Astrocyte (in vitro differentiated cells and primary cell): Measurements from ENCODE around the gene STON2. TPM values are rescaled to one million over a fixed set of nuclear protein-coding genes. Genes with fewer than 3 reads are reported as not detected.

Experiments
- DNase-seq: peaks from one replicate; pipeline ENCODE4 v3.0.0-alpha.2; 2010; ENCODE audit warnings: low read depth
- FAIRE-seq: peaks from 2 replicates; lab custom pipeline; 2011; peaks lifted over from hg19 to GRCh38; lab: Jason Lieb, UNC
- H2AFZ ChIP-seq: 2 replicates; pipeline ENCODE4 v1.6.0; 2012; ENCODE audit warnings: low read depth, low read length, inconsistent platforms
- H3K27ac ChIP-seq: 2 replicates; pipeline ENCODE4 v1.5.1; 2011; ENCODE audit warnings: low read depth, low read length, inconsistent platforms
- H3K27me3 ChIP-seq: 2 replicates; pipeline ENCODE4 v1.6.0; 2011; ENCODE audit warnings: low read length, inconsistent platforms; ENCODE audit not compliant: insufficient read depth
- H3K36me3 ChIP-seq: 2 replicates; pipeline ENCODE4 v1.5.1; 2011; ENCODE audit warnings: low read length, inconsistent platforms; ENCODE audit not compliant: insufficient read depth
- H3K4me1 ChIP-seq: 2 replicates; pipeline ENCODE4 v1.5.1; 2011; ENCODE audit warnings: low read length, inconsistent platforms; ENCODE audit not compliant: insufficient read depth
- H3K4me2 ChIP-seq: 2 replicates; pipeline ENCODE4 v1.6.0; 2012; ENCODE audit warnings: low read length, inconsistent platforms
- H3K4me3 ChIP-seq: 2 replicates; pipeline ENCODE4 v1.5.1; 2011; ENCODE audit warnings: low read depth, mild to moderate bottlenecking, low read length, inconsistent platforms; ENCODE audit not compliant: insufficient read depth
- H3K79me2 ChIP-seq: 2 replicates; pipeline ENCODE4 v1.6.0; 2012; ENCODE audit warnings: mild to moderate bottlenecking, low read length, inconsistent platforms; ENCODE audit not compliant: insufficient read depth
- H3K9ac ChIP-seq: 2 replicates; pipeline ENCODE4 v1.6.0; 2012; ENCODE audit warnings: mild to moderate bottlenecking, low read length, inconsistent platforms
- H3K9me3 ChIP-seq: 2 replicates; pipeline ENCODE4 v1.5.1; 2012; ENCODE audit warnings: low read depth, mild to moderate bottlenecking, low read length, inconsistent platforms; ENCODE audit not compliant: insufficient read depth
- H4K20me1 ChIP-seq: 2 replicates; pipeline ENCODE4 v1.6.0; 2012; ENCODE audit warnings: low read length, inconsistent platforms; ENCODE audit not compliant: insufficient read depth
- H3K27ac Mint-ChIP-seq: one replicate; pipeline ENCODE4 v1.8.0; 2021; ENCODE audit warnings: mild to moderate bottlenecking, mixed read lengths; ENCODE audit not compliant: unreplicated experiment
- H3K27me3 Mint-ChIP-seq: one replicate; pipeline ENCODE4 v1.8.0; 2021; ENCODE audit warnings: low read depth, mixed read lengths; ENCODE audit not compliant: unreplicated experiment
- H3K36me3 Mint-ChIP-seq: one replicate; pipeline ENCODE4 v1.8.0; 2021; ENCODE audit warnings: low read depth, mixed read lengths; ENCODE audit not compliant: unreplicated experiment
- H3K4me1 Mint-ChIP-seq: one replicate; pipeline ENCODE4 v1.8.0; 2021; ENCODE audit warnings: low read depth, mixed read lengths; ENCODE audit not compliant: unreplicated experiment
- H3K4me3 Mint-ChIP-seq: one replicate; pipeline ENCODE4 v1.8.0; 2021; ENCODE audit warnings: mild to moderate bottlenecking, moderate library complexity, mixed read lengths; ENCODE audit not compliant: unreplicated experiment
- H3K9me3 Mint-ChIP-seq: one replicate; pipeline ENCODE4 v1.8.0; 2021; ENCODE audit warnings: mild to moderate bottlenecking, mixed read lengths; ENCODE audit not compliant: unreplicated experiment
- CTCF ChIP-seq: IDR thresholded peaks from 2 replicates; pipeline ENCODE4 v1.5.1; 2011; ENCODE audit warnings: low read depth, mild to moderate bottlenecking, inconsistent platforms, low read length, moderate library complexity; ENCODE audit not compliant: insufficient read depth
- EZH2 ChIP-seq: IDR thresholded peaks from 2 replicates; pipeline ENCODE4 v1.6.1; 2012; ENCODE audit warnings: mild to moderate bottlenecking, low read length, inconsistent platforms; ENCODE audit not compliant: insufficient read depth
- total RNA-seq: library from RNA; stranded (reverse); gene quantifications from 2 replicates; pipeline ENCODE4 v1.2.1, GENCODE V29; 2021

The STON2 gene
- total RNA-seq, 1 donor from 2014 or later: 52.9 TPM

- peak overlapping the region; percentile 3 for H3K27ac Mint-ChIP-seq
- Histone ChIP-seq H3K27ac (no peak overlapping the region), H3K9ac (no peak overlapping the region), H2AFZ (no peak overlapping the region), H3K4me2 (no peak overlapping the region), H3K79me2 (peaks cover 25% of the 10 kb centered on the region), H3K9me3 (no peaks in the 10 kb centered on the region), H3K4me1 (peaks cover 3% of the 10 kb centered on the region), H3K36me3 (no peaks in the 10 kb centered on the region), H4K20me1 (no peaks in the 10 kb centered on the region), H3K27me3 (no peaks in the 10 kb centered on the region), H3K4me3 (no peak overlapping the region)
- TF ChIP-seq EZH2 (no peak), CTCF (no peak)
- no peaks in the 10 kb centered on the region for H3K27me3 Mint-ChIP-seq
- FAIRE-seq: no peak
- no peaks in the 10 kb centered on the region for H3K36me3 Mint-ChIP-seq
- H3K9me3 Mint-ChIP-seq: no peaks in the 10 kb centered on the region
- DNase-seq: no peak
- peaks cover 17% of the 10 kb centered on the region for H3K4me1 Mint-ChIP-seq
- no peak overlapping the region for H3K4me3 Mint-ChIP-seq
These were observed 177.4 kb downstream of the STON2 start for GRCh38 chr14:81222691-81223090.

- TF ChIP-seq CTCF: no peak
- no peak for TF ChIP-seq EZH2
- peaks cover 3% of the 10 kb centered on the region for H3K4me1 ChIP-seq
- no peaks in the 10 kb centered on the region for H3K9me3 ChIP-seq
- no peaks in the 10 kb centered on the region for H3K27me3 ChIP-seq
- H3K9ac ChIP-seq: no peak overlapping the region
- peak overlapping the region; percentile 77 for H3K4me3 ChIP-seq
- peaks cover 31% of the 10 kb centered on the region for H3K79me2 ChIP-seq
- H3K36me3 ChIP-seq: no peaks in the 10 kb centered on the region
- H3K4me2 ChIP-seq: peak overlapping the region; percentile 97
- Mint-ChIP-seq H3K4me3 (peak overlapping the region; percentile 88), H3K36me3 (no peaks in the 10 kb centered on the region), H3K27ac (peak overlapping the region; percentile 99), H3K27me3 (no peaks in the 10 kb centered on the region), H3K9me3 (no peaks in the 10 kb centered on the region), H3K4me1 (peaks cover 17% of the 10 kb centered on the region)
- no peak for FAIRE-seq
- no peaks in the 10 kb centered on the region for H4K20me1 ChIP-seq
- no peak for DNase-seq
- H2AFZ ChIP-seq: peak overlapping the region; percentile 99
- no peak overlapping the region for H3K27ac ChIP-seq
These were observed 178.0 kb downstream of the STON2 start for GRCh38 chr14:81222126-81222525.

- H3K79me2 ChIP-seq: peaks cover 36% of the 10 kb centered on the region
- TF ChIP-seq CTCF (no peak), EZH2 (no peak)
- H3K27ac ChIP-seq: peak overlapping the region; percentile 100
- no peaks in the 10 kb centered on the region for H3K36me3 Mint-ChIP-seq
- peak overlapping the region; percentile 97 for H3K9ac ChIP-seq
- H3K4me1 ChIP-seq: peaks cover 3% of the 10 kb centered on the region
- no peak for FAIRE-seq
- H3K4me3 ChIP-seq: peak overlapping the region; percentile 77
- H3K9me3 ChIP-seq: no peaks in the 10 kb centered on the region
- H3K27ac Mint-ChIP-seq: peak overlapping the region; percentile 99
- DNase-seq: no peak
- H3K27me3 Mint-ChIP-seq: no peaks in the 10 kb centered on the region
- H3K9me3 Mint-ChIP-seq: no peaks in the 10 kb centered on the region
- peaks cover 17% of the 10 kb centered on the region for H3K4me1 Mint-ChIP-seq
- peak overlapping the region; percentile 88 for H3K4me3 Mint-ChIP-seq
- peaks cover 4% of the 10 kb centered on the region for H4K20me1 ChIP-seq
- H3K27me3 ChIP-seq: no peaks in the 10 kb centered on the region
- H3K4me2 ChIP-seq: peak overlapping the region; percentile 97
- H3K36me3 ChIP-seq: no peaks in the 10 kb centered on the region
- H2AFZ ChIP-seq: peak overlapping the region; percentile 99
These were observed 178.5 kb downstream of the STON2 start for GRCh38 chr14:81221579-81222102.
